ENCODE data around the gene TANC1.

TANC1 gene

GRCh38 chr2:159000072-159000471, 31.6 kb downstream of the TANC1 start:
- H3K36me3 ChIP-seq, result no peaks in the 10 kb centered on the region
- H3K4me3 ChIP-seq (ENCODE audit: low read depth in 1 of 2, low read length in 1 of 2), result no peak overlapping the region
- no peak overlapping the region for H3K27ac ChIP-seq

GRCh38 chr2:159002462-159003111, 34.1 kb downstream of the TANC1 start:
- no peaks in the 10 kb centered on the region for H3K4me1 ChIP-seq (ENCODE audit: control insufficient read depth in 1 of 2, insufficient read depth in 1 of 2, low read depth in 1 of 2, low read length in 1 of 2)
- no peak for TF ChIP-seq CTCF (IDR thresholded peaks at IDR 0.05)

More at GRCh38 chr2:159000072-159000471, 31.6 kb downstream of the TANC1 start:
- H3K9me3 ChIP-seq, result no peaks in the 10 kb centered on the region
- TF ChIP-seq CTCF (IDR thresholded peaks at IDR 0.05), result no peak
- no peaks in the 10 kb centered on the region for H3K4me1 ChIP-seq (ENCODE audit: control insufficient read depth in 1 of 2, insufficient read depth in 1 of 2, low read depth in 1 of 2, low read length in 1 of 2)
- H3K27me3 ChIP-seq, result no peaks in the 10 kb centered on the region

GRCh38 chr2:159003555-159003954, 35.1 kb downstream of the TANC1 start:
- Histone ChIP-seq H3K27me3 (no peaks in the 10 kb centered on the region), H3K4me3 (ENCODE audit: low read depth in 1 of 2, low read length in 1 of 2) (no peak overlapping the region)
- no peak for TF ChIP-seq CTCF (IDR thresholded peaks at IDR 0.05)

More at GRCh38 chr2:159002462-159003111, 34.1 kb downstream of the TANC1 start:
- Histone ChIP-seq H3K9me3 (no peaks in the 10 kb centered on the region), H3K27ac (no peak overlapping the region), H3K4me3 (ENCODE audit: low read depth in 1 of 2, low read length in 1 of 2) (no peak overlapping the region), H3K27me3 (no peaks in the 10 kb centered on the region), H3K36me3 (no peaks in the 10 kb centered on the region)

GRCh38 chr2:159004849-159005248, 36.4 kb downstream of the TANC1 start:
- Histone ChIP-seq H3K27me3 (no peaks in the 10 kb centered on the region), H3K9me3 (no peaks in the 10 kb centered on the region), H3K36me3 (no peaks in the 10 kb centered on the region), H3K4me3 (ENCODE audit: low read depth in 1 of 2, low read length in 1 of 2) (no peak overlapping the region), H3K4me1 (ENCODE audit: control insufficient read depth in 1 of 2, insufficient read depth in 1 of 2, low read depth in 1 of 2, low read length in 1 of 2) (no peaks in the 10 kb centered on the region), H3K27ac (no peak overlapping the region)
- no peak for TF ChIP-seq CTCF (IDR thresholded peaks at IDR 0.05)

More at GRCh38 chr2:159003555-159003954, 35.1 kb downstream of the TANC1 start:
- no peak overlapping the region for H3K27ac ChIP-seq
- H3K36me3 ChIP-seq, result no peaks in the 10 kb centered on the region
- H3K9me3 ChIP-seq, result no peaks in the 10 kb centered on the region
- H3K4me1 ChIP-seq (ENCODE audit: control insufficient read depth in 1 of 2, insufficient read depth in 1 of 2, low read depth in 1 of 2, low read length in 1 of 2), result no peaks in the 10 kb centered on the region

- no peak for TF ChIP-seq CTCF (IDR thresholded peaks at IDR 0.05)
- peaks cover 3% of the 10 kb centered on the region for H3K9me3 ChIP-seq
- H3K27me3 ChIP-seq, result no peaks in the 10 kb centered on the region
- no peaks in the 10 kb centered on the region for H3K36me3 ChIP-seq
- H3K4me1 ChIP-seq (ENCODE audit: control insufficient read depth in 1 of 2, insufficient read depth in 1 of 2, low read depth in 1 of 2, low read length in 1 of 2), result no peaks in the 10 kb centered on the region
- H3K27ac ChIP-seq, result no peak overlapping the region
- no peak overlapping the region for H3K4me3 ChIP-seq (ENCODE audit: low read depth in 1 of 2, low read length in 1 of 2)
Observed at GRCh38 chr2:159009940-159010339, 41.5 kb downstream of the TANC1 start.
